Lower leg skin (tissue), 4 donors: ENCODE results near the gene TMEM255A. TPM values are rescaled to one million over a fixed set of nuclear protein-coding genes. Genes with fewer than 3 reads are reported as not detected.

ENCODE experiments used
- DNase-seq, 2 donors: peaks; one replicate each; pipeline ENCODE4 v3.0.0-alpha.2; 2019; ENCODE audit warnings: low spot score in 2 of 2
- H3K4me3 ChIP-seq: fragments of 200-600 bp; sonication (generic); 2 replicates; pipeline ENCODE4 v1.5.1; 2017; ENCODE audit warnings: mild to moderate bottlenecking, low read depth; ENCODE audit not compliant: poor library complexity, severe bottlenecking
- CTCF ChIP-seq, 3 donors: fragments of 450-650 bp; IDR thresholded peaks; one replicate each; pipeline ENCODE4 v1.5.1; 2016; ENCODE audit warnings: antibody characterized with exemption in 3 of 3, mild to moderate bottlenecking in 3 of 3, moderate library complexity in 2 of 3
- POLR2A ChIP-seq, 2 donors: fragments of 450-650 bp; IDR thresholded peaks; one replicate each; pipeline ENCODE4 v1.6.1; 2016 to 2017; ENCODE audit warnings: antibody characterized with exemption in 2 of 2, mild to moderate bottlenecking in 1 of 2, moderate library complexity in 1 of 2
- WGBS, 2 donors: methylation state at CpG; one replicate each; pipeline ENCODE4 v1.1.5; 2018; 5-methylcytosine and 5-hydroxymethylcytosine counted together
- intact Hi-C: fragments of 100-400 bp; cut with DNase I; formaldehyde crosslinking; loops from one replicate; pipeline ENCODE4 v1.15.0; 2023; ENCODE audit warnings: low total_unique reads
- total RNA-seq, 4 donors: library from RNA; depleted of rRNA; stranded (reverse); fragments of >200 nt; gene quantifications; one replicate each; pipeline ENCODE4 v1.1.0, GENCODE V29; 2016

The TMEM255A gene
- total RNA-seq, 4 donors from 2014 or later, result 1.7 to 4.3 (median 3.0) TPM

- no peak overlapping the region for H3K4me3 ChIP-seq
- intact Hi-C loops, result no loop called here
- DNase-seq, result no peak
- WGBS, 2 donors, result 1 to 46% methylated on average over 26 to 32 of the region's 32 CpGs
- TF ChIP-seq POLR2A (IDR thresholded peaks at IDR 0.05) (no peak), CTCF (IDR thresholded peaks at IDR 0.05) (no peak)
These were observed 1.2 kb downstream of the TMEM255A start for GRCh38 chrX:120309873-120310705.

- DNase-seq, result peak; percentile 15 to 87
- 1 to 42% methylated on average over 26 to 50 of the region's 52 CpGs for WGBS, 2 donors
- intact Hi-C loops, result no loop called here
- no peak overlapping the region for H3K4me3 ChIP-seq
- no peak for TF ChIP-seq POLR2A (IDR thresholded peaks at IDR 0.05)
- no peak for TF ChIP-seq CTCF (IDR thresholded peaks at IDR 0.05)
These were observed 2.0 kb downstream of the TMEM255A start for GRCh38 chrX:120308959-120309872.

GRCh38 chrX:120308558-120308957 is 2.7 kb downstream of the TMEM255A start:
- no peak overlapping the region for H3K4me3 ChIP-seq
- DNase-seq, result no peak
- intact Hi-C loops, result no loop called here
- TF ChIP-seq CTCF (IDR thresholded peaks at IDR 0.05) (no peak), POLR2A (IDR thresholded peaks at IDR 0.05) (no peak)
- 36 to 42% methylated on average over 12 of the region's 12 CpGs for WGBS, 2 donors

- TF ChIP-seq CTCF (IDR thresholded peaks at IDR 0.05) (no peak), POLR2A (IDR thresholded peaks at IDR 0.05) (no peak)
- DNase-seq, result no peak
- intact Hi-C loops, result no loop called here
- H3K4me3 ChIP-seq, result no peak overlapping the region
- 65 to 71% methylated on average over 2 of the region's 2 CpGs for WGBS, 2 donors
These were observed 4.6 kb downstream of the TMEM255A start for GRCh38 chrX:120306630-120307029.

GRCh38 chrX:120305531-120306141 is 5.6 kb downstream of the TMEM255A start:
- H3K4me3 ChIP-seq, result no peak overlapping the region
- 49 to 72% methylated on average over 10 to 11 of the region's 11 CpGs for WGBS, 2 donors
- DNase-seq, result no peak
- TF ChIP-seq CTCF (IDR thresholded peaks at IDR 0.05), result no peak
- no peak for TF ChIP-seq POLR2A (IDR thresholded peaks at IDR 0.05)
- intact Hi-C loops, result no loop called here
